NB4 (cell line): Measurements from ENCODE around the gene CECR2.

Experiments used
- DNase-seq: peaks from one replicate; pipeline ENCODE4 v3.0.0; 2010; ENCODE audit warnings: low read depth
- H3K4me3 ChIP-seq: one replicate; pipeline ENCODE4 v1.5.1; 2011; ENCODE audit warnings: mild to moderate bottlenecking, low read depth, low read length, moderate library complexity
- CTCF ChIP-seq: IDR thresholded peaks from one replicate; pipeline ENCODE4 v1.5.1; 2012; ENCODE audit warnings: low read depth, low read length
- MYC ChIP-seq: IDR thresholded peaks from 2 replicates; pipeline ENCODE4 v1.6.1; 2011; ENCODE audit warnings: low read depth, low read length
- POLR2A ChIP-seq: IDR thresholded peaks from 2 replicates; pipeline ENCODE4 v1.6.1; 2011; ENCODE audit warnings: mild to moderate bottlenecking; ENCODE audit not compliant: insufficient read length; ENCODE audit errors: extremely low read depth
- TF ChIP-seq, protein P1 (sequence below): IDR thresholded peaks from 2 replicates; pipeline ENCODE4 v1.6.1; 2011; ENCODE audit warnings: low read depth, low read length

Gene CECR2

GRCh38 chr22:17471886-17472535 lies 102.8 kb downstream of the CECR2 start:
- TF ChIP-seq POLR2A: no peak
- TF ChIP-seq, protein P1, sequence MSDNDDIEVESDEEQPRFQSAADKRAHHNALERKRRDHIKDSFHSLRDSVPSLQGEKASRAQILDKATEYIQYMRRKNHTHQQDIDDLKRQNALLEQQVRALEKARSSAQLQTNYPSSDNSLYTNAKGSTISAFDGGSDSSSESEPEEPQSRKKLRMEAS: no peak
- no peak for TF ChIP-seq CTCF
- no peak for TF ChIP-seq MYC
- no peak overlapping the region for H3K4me3 ChIP-seq
- no peak for DNase-seq

DNA sequence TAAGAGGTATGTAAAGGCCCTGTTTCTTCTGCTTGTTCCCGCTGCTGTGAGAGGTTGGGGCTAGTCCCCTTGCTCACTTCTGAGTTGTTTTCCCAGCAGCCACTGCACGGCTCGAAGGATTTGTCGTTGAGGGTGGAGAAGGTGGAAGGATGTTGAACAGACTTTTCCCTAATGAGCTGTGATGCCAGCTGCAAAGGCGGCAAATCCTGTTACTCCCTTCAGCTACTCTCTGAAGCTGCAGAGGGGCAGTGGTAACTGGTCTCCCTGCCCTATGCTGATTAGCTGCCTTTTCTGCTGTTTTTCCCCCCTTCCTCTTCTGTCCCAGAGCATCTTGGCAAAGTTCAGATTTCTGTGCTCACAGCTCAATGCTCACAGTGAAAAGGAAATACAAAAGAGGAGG lies 103.7 kb downstream of the CECR2 start:
- no peak for DNase-seq
- TF ChIP-seq MYC (no peak), CTCF (no peak), POLR2A (no peak)
- TF ChIP-seq, protein P1: no peak
- no peak overlapping the region for H3K4me3 ChIP-seq

- no peak overlapping the region for H3K4me3 ChIP-seq
- TF ChIP-seq, protein P1: no peak
- no peak for TF ChIP-seq POLR2A
- TF ChIP-seq MYC: no peak
- TF ChIP-seq CTCF: no peak
- DNase-seq: no peak
Measured at GRCh38 chr22:17475318-17476230, 106.3 kb downstream of the CECR2 start.

DNA sequence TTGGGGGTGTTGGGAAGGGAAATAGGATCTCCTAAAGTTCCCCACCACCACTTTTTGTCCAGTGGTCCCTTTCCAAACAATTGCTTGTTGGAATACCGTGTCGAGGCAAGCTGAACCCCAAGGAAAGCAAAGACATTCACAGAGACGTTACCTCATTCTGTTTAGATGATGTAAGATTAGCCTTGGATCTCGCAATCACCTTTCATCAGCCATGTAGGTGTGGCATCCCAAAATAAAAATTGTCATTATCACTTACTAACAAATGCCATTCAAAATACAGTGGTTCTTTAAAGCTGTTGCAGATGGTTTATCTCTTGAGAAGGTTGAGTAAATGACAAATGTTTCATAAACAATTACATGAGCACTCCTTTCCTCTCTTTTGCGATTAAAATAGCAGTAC lies 107.6 kb downstream of the CECR2 start:
- DNase-seq: peak; percentile 23
- TF ChIP-seq POLR2A (no peak), CTCF (no peak), MYC (no peak)
- TF ChIP-seq, protein P1: no peak
- H3K4me3 ChIP-seq: peak overlapping the region; percentile 37

DNA sequence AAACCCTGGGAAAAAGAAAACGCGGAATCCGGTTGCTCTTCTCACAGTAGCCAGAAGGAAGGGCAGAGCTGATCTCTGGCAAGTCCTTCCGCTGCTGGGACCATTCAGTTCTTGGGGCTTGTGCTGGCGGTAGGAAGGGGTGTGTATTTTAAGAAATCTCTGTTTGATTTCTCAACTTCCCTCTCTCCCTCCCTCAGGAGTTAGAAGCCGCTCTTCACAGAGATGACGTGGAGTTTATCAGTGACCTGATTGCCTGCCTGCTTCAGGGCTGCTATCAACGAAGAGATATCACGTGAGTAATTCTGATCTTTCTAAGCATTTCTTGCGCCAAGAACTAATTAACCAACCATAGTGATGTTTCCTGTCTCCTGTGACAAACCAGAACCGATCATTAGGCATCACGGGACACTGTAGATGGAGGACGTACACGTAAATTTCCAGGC lies 108.2 kb downstream of the CECR2 start:
- TF ChIP-seq POLR2A (no peak), CTCF (no peak), MYC (no peak)
- TF ChIP-seq, protein P1: no peak
- peak overlapping the region; percentile 37 for H3K4me3 ChIP-seq
- DNase-seq: peak; percentile 84
